MM.1S (cell line): ENCODE data around the gene FOXO3.

Source experiments
- CTCF ChIP-seq: fragments of 300-600 bp; sonication (generic); IDR thresholded peaks from 2 replicates; pipeline ENCODE4 v1.5.1; 2016; ENCODE audit warnings: antibody characterized with exemption, low read length, mixed read lengths
- EZH2phosphoT487 ChIP-seq: fragments of 300-600 bp; sonication (generic); IDR thresholded peaks from 2 replicates; pipeline ENCODE4 v1.6.1; 2018; ENCODE audit warnings: antibody characterized with exemption, low read length

GRCh38 chr6:108544606-108545005 lies 16.1 kb upstream of the FOXO3 start:
- TF ChIP-seq CTCF (no peak), EZH2phosphoT487 (no peak)
